HepG2 (cell line): ENCODE data around the gene ZNF844. TPM values are rescaled to one million over a fixed set of nuclear protein-coding genes. Genes with fewer than 3 reads are reported as not detected.

ENCODE experiments used
- ATAC-seq: fragments of 200-7000 bp; cut with Tn5 transposase; 3 replicates; pipeline ENCODE4 v1.9.1; 2020; ENCODE audit warnings: mild to moderate bottlenecking, moderate library complexity
- BruUV-seq: library from RNA; stranded (reverse); fragments of 400-500 nt; replicated peaks from 2 replicates; lab custom pipeline; 2021; lab: Mats Ljungman, UMichigan
- CTCF ChIA-PET: fragments of 300-600 bp; formaldehyde crosslinking; extraction: SDS; loops from one replicate; lab custom pipeline; 2021; ENCODE audit warnings: low total read pairs, inconsistent platforms, low intra/inter-chr PET ratio; lab: Yijun Ruan, JAX
- POLR2A ChIA-PET: fragments of 350-600 bp; sonication (Branson Sonifier 250); formaldehyde crosslinking; loops from one replicate; lab custom pipeline; 2020; ENCODE audit warnings: antibody characterized with exemption, inconsistent platforms; lab: Yijun Ruan, JAX
- DNase-seq: peaks from one replicate; pipeline ENCODE4 v3.0.0-alpha.2; 2015; ENCODE audit warnings: low spot score
- FAIRE-seq: peaks from 3 replicates; lab custom pipeline; 2011; peaks lifted over from hg19 to GRCh38; lab: Jason Lieb, UNC
- H2AFZ ChIP-seq: one replicate; pipeline ENCODE4 v1.6.1; 2011; ENCODE audit warnings: low read length, inconsistent platforms
- H3K27ac ChIP-seq: fragments of 300-600 bp; 3 replicates; pipeline ENCODE4 v1.8.0; 2011; ENCODE audit warnings: mixed run types, mild to moderate bottlenecking, mixed read lengths, low read length, inconsistent platforms; ENCODE audit not compliant: insufficient read depth; ENCODE audit errors: extremely low read length
- H3K27me3 ChIP-seq, 2 experiments: fragments of 200-600 bp in 1 of 2; 2 replicates in 1 of 2; 3 replicates in 1 of 2; pipeline versions ENCODE4 v1.6.0 to v1.8.0; 2011; ENCODE audit warnings: low read length in 2 of 2, mild to moderate bottlenecking in 2 of 2, moderate library complexity in 2 of 2, inconsistent platforms in 1 of 2; ENCODE audit not compliant: insufficient read depth in 2 of 2, control insufficient read depth in 1 of 2
- H3K36me3 ChIP-seq, 2 experiments: fragments of 200-600 bp in 1 of 2; replicated peaks in 1 of 2; 2 replicates in 1 of 2; 3 replicates in 1 of 2; pipeline versions ENCODE4 v1.5.1 to v1.8.0; 2011; ENCODE audit warnings: low read length in 2 of 2, inconsistent platforms in 1 of 2; ENCODE audit not compliant: insufficient read depth in 2 of 2, control insufficient read depth in 1 of 2
- H3K4me1 ChIP-seq: 2 replicates; pipeline ENCODE4 v1.5.1; 2012; ENCODE audit warnings: low read length, inconsistent platforms; ENCODE audit not compliant: insufficient read depth
- H3K4me2 ChIP-seq: 2 replicates; pipeline ENCODE4 v1.6.0; 2011; ENCODE audit warnings: low read depth, low read length, inconsistent platforms
- H3K4me3 ChIP-seq, 3 experiments: fragments of 200-600 bp in 1 of 3; sonication (generic), shearing (Covaris generic) in 1 of 3; replicated peaks in 1 of 3; 2 replicates each; pipeline ENCODE4 v1.5.1; 2011 to 2016; ENCODE audit warnings: low read length in 3 of 3, inconsistent platforms in 2 of 3, low read depth in 2 of 3, mild to moderate bottlenecking in 2 of 3, control low read depth in 1 of 3, mixed read lengths in 1 of 3; ENCODE audit not compliant: insufficient read depth in 1 of 3
- H3K79me2 ChIP-seq: one replicate; pipeline ENCODE4 v1.6.1; 2011; ENCODE audit warnings: low read length, inconsistent platforms; ENCODE audit not compliant: insufficient read depth
- H3K9ac ChIP-seq: 2 replicates; pipeline ENCODE4 v1.6.0; 2011; ENCODE audit warnings: mild to moderate bottlenecking, low read depth, low read length, inconsistent platforms; ENCODE audit not compliant: insufficient read depth
- H3K9me3 ChIP-seq: 2 replicates; pipeline ENCODE4 v1.5.1; 2012; ENCODE audit warnings: mild to moderate bottlenecking, low read length
- H4K20me1 ChIP-seq: 2 replicates; pipeline ENCODE4 v1.6.0; 2011; ENCODE audit warnings: inconsistent platforms, mild to moderate bottlenecking, low read length, moderate library complexity; ENCODE audit not compliant: insufficient read depth
- EEA1 ChIP-seq: sonication (generic); formaldehyde crosslinking; IDR thresholded peaks from 2 replicates; pipeline ENCODE4 v1.5.1; 2020; ENCODE audit warnings: mild to moderate bottlenecking, missing genetic modification reagents, borderline replicate concordance
- ETV5 ChIP-seq: IDR thresholded peaks from 2 replicates; pipeline ENCODE4 v1.6.1; 2018; ENCODE audit warnings: missing biosample characterization, missing genetic modification reagents, inconsistent platforms, borderline replicate concordance
- KAT8 ChIP-seq: IDR thresholded peaks from 2 replicates; pipeline ENCODE4 v1.6.1; 2016; ENCODE audit warnings: missing genetic modification reagents, missing compliant biosample characterization
- MAFK ChIP-seq, 2 experiments: IDR thresholded peaks in 1 of 2; conservative IDR thresholded peaks in 1 of 2; 2 replicates each; pipeline ENCODE4 v1.6.1; 2011; ENCODE audit warnings: improper control_type of control experiment in 2 of 2, low read length in 2 of 2
- SKI ChIP-seq: fragments of 450-650 bp; IDR thresholded peaks from one replicate; pipeline ENCODE4 v1.6.1; 2018; ENCODE audit warnings: mild to moderate bottlenecking; ENCODE audit not compliant: partially characterized antibody
- SPEN ChIP-seq: sonication (generic); formaldehyde crosslinking; IDR thresholded peaks from 2 replicates; pipeline ENCODE4 v1.5.1; 2020; ENCODE audit warnings: low read depth, mild to moderate bottlenecking, missing genetic modification reagents
- ZFP36 ChIP-seq: fragments of 150-350 bp; IDR thresholded peaks from 2 replicates; pipeline ENCODE4 v1.6.1; 2018; ENCODE audit warnings: borderline replicate concordance, low read length, low read depth; ENCODE audit not compliant: partially characterized antibody
- ZNF138 ChIP-seq: sonication (generic); formaldehyde crosslinking; IDR thresholded peaks from 2 replicates; pipeline ENCODE4 v1.5.0; 2020; ENCODE audit warnings: mild to moderate bottlenecking, low read depth, missing genetic modification reagents
- ZNF558 ChIP-seq: sonication (generic); formaldehyde crosslinking; IDR thresholded peaks from 2 replicates; pipeline ENCODE4 v1.9.0; 2022; ENCODE audit warnings: mild to moderate bottlenecking, missing genetic modification reagents, borderline replicate concordance
- ZNF816 ChIP-seq: sonication (generic); formaldehyde crosslinking; IDR thresholded peaks from 2 replicates; pipeline ENCODE4 v1.8.0; 2022; ENCODE audit warnings: missing genetic modification reagents, mild to moderate bottlenecking, borderline replicate concordance
- WGBS: methylation state at CpG from one replicate; pipeline ENCODE4 v1.1.6; 2017; ENCODE audit warnings: low lambda C conversion rate; 5-methylcytosine and 5-hydroxymethylcytosine counted together
- in situ Hi-C: cut with HindIII; loops from 2 replicates; pipeline ENCODE4 v1.10.0; 2017; ENCODE audit warnings: low pct_unique_long_range_greater_than_20kb; ENCODE audit not compliant: extremely low pct_ligation_motif_present
- intact Hi-C: fragments of 100-400 bp; cut with micrococcal nuclease; formaldehyde crosslinking; loops from one replicate; pipeline ENCODE4 v1.10.0; 2022; ENCODE audit not compliant: unreplicated experiment
- polyA plus RNA-seq, 8 experiments: library from polyadenylated mRNA; depleted of rRNA in 3 of 8; stranded (reverse) in 7 of 8; unstranded in 1 of 8; fragments of >200 nt; fragmentation: Illumina TruSeq in 4 of 8; extraction: Trizol in 4 of 8; gene quantifications; 2 replicates each; pipeline versions ENCODE4 v1.2.1 to v1.2.3, GENCODE V29; 2011 to 2016; ENCODE audit warnings: low read depth in 4 of 8, missing spikeins in 1 of 8, mixed read lengths in 1 of 8; ENCODE audit not compliant: insufficient read depth in 1 of 8
- total RNA-seq, 5 experiments: library from RNA; depleted of rRNA; stranded (reverse); fragments of >200 nt; fragmentation: Illumina TruSeq; extraction: Trizol; gene quantifications; 2 replicates each; pipeline ENCODE4 v1.2.3, GENCODE V29; 2016; ENCODE audit warnings: low read depth in 1 of 5
- TF ChIP-seq, protein P1 (sequence below): sonication (generic); formaldehyde crosslinking; IDR thresholded peaks from 2 replicates; pipeline ENCODE4 v1.9.0; 2021; ENCODE audit warnings: missing genetic modification reagents, mild to moderate bottlenecking, borderline replicate concordance
- TF ChIP-seq, protein P2 (sequence below): sonication (generic); formaldehyde crosslinking; IDR thresholded peaks from 2 replicates; pipeline ENCODE4 v1.5.0; 2020; ENCODE audit warnings: missing genetic modification reagents

ZNF844 gene
- total and polyA plus RNA-seq, 2 of the 13 experiments (the other 11 are each of a cell fraction or from before 2014, with no cell fraction given) = 1.0 to 3.2 TPM

DNA sequence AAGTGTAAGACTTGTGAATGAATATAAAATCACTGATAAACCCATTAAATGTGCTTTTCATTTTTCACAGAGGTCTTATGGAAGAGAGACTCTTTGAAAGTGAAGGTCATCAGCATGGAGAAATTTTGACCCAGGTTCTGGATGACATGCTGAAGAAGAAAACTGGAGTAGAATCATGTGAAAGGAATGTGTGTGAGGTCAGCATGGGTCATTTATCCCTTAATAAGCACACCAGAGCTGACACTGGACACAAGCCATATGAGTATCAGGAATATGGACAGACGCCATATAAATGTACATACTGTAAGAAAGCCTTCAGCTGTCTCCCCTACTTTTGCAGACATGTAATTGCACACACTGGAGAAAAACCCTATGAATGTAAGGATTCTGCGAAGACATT lies 46.6 kb downstream of the ZNF844 start:
- no peak overlapping the region for H2AFZ ChIP-seq
- no peak for DNase-seq
- no peak overlapping the region for H3K4me2 ChIP-seq
- WGBS = 37% methylated on average over 2 of the region's 2 CpGs
- ChIA-PET POLR2A (no interaction called here), CTCF (no interaction called here)
- H3K79me2 ChIP-seq = no peaks in the 10 kb centered on the region
- intact Hi-C loops = no loop called here
- no peaks in the 10 kb centered on the region for H3K9me3 ChIP-seq
- in situ Hi-C loops = no loop called here
- H3K36me3 ChIP-seq = peaks cover 0 to 4% of the 10 kb centered on the region in 2 experiments; a peak in 2 of 5 replicates
- H3K9ac ChIP-seq = no peak overlapping the region
- no peaks in the 10 kb centered on the region for H3K27me3 ChIP-seq
- ATAC-seq = no peak
- no peak for FAIRE-seq
- no peak overlapping the region for H3K27ac ChIP-seq
- peaks cover 46% of the 10 kb centered on the region for H3K4me1 ChIP-seq
- TF ChIP-seq ZNF558 (CRISPR knock-in tag) = no peak
- TF ChIP-seq, protein P1, sequence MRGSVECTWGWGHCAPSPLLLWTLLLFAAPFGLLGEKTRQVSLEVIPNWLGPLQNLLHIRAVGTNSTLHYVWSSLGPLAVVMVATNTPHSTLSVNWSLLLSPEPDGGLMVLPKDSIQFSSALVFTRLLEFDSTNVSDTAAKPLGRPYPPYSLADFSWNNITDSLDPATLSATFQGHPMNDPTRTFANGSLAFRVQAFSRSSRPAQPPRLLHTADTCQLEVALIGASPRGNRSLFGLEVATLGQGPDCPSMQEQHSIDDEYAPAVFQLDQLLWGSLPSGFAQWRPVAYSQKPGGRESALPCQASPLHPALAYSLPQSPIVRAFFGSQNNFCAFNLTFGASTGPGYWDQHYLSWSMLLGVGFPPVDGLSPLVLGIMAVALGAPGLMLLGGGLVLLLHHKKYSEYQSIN (CRISPR knock-in tag) = no peak
- TF ChIP-seq KAT8 (CRISPR knock-in tag) = no peak
- TF ChIP-seq EEA1 (CRISPR knock-in tag) = no peak
- no peak for TF ChIP-seq ZNF138 (CRISPR knock-in tag)
- TF ChIP-seq ZFP36 = no peak
- no peak for TF ChIP-seq MAFK (conservative IDR thresholded peaks at IDR 0.05 in 1 of 2, IDR thresholded peaks at IDR 0.05 in 1 of 2; ENCODE audit: low read length in 2 of 2)
- no peak for TF ChIP-seq ETV5
- TF ChIP-seq ZNF816 (CRISPR knock-in tag) = no peak
- TF ChIP-seq SPEN = no peak
- no peak for TF ChIP-seq SKI
- TF ChIP-seq, protein P2, sequence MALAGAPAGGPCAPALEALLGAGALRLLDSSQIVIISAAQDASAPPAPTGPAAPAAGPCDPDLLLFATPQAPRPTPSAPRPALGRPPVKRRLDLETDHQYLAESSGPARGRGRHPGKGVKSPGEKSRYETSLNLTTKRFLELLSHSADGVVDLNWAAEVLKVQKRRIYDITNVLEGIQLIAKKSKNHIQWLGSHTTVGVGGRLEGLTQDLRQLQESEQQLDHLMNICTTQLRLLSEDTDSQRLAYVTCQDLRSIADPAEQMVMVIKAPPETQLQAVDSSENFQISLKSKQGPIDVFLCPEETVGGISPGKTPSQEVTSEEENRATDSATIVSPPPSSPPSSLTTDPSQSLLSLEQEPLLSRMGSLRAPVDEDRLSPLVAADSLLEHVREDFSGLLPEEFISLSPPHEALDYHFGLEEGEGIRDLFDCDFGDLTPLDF (CRISPR knock-in tag) = no peak
- BruUV-seq = no TSS peak
- H3K4me3 ChIP-seq = no peak overlapping the region
- no peaks in the 10 kb centered on the region for H4K20me1 ChIP-seq
